Parietal lobe (tissue), 1 donor: ENCODE results near the gene CDH19. TPM values are rescaled to one million over a fixed set of nuclear protein-coding genes. Genes with fewer than 3 reads are reported as not detected.

ENCODE experiments used
- total RNA-seq: library from RNA; depleted of rRNA; stranded (reverse); fragments of >200 nt; gene quantifications from one replicate; pipeline ENCODE4 v1.2.3, GENCODE V29; 2014

CDH19 gene, protein sequence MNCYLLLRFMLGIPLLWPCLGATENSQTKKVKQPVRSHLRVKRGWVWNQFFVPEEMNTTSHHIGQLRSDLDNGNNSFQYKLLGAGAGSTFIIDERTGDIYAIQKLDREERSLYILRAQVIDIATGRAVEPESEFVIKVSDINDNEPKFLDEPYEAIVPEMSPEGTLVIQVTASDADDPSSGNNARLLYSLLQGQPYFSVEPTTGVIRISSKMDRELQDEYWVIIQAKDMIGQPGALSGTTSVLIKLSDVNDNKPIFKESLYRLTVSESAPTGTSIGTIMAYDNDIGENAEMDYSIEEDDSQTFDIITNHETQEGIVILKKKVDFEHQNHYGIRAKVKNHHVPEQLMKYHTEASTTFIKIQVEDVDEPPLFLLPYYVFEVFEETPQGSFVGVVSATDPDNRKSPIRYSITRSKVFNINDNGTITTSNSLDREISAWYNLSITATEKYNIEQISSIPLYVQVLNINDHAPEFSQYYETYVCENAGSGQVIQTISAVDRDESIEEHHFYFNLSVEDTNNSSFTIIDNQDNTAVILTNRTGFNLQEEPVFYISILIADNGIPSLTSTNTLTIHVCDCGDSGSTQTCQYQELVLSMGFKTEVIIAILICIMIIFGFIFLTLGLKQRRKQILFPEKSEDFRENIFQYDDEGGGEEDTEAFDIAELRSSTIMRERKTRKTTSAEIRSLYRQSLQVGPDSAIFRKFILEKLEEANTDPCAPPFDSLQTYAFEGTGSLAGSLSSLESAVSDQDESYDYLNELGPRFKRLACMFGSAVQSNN
- not detected for total RNA-seq

DNA sequence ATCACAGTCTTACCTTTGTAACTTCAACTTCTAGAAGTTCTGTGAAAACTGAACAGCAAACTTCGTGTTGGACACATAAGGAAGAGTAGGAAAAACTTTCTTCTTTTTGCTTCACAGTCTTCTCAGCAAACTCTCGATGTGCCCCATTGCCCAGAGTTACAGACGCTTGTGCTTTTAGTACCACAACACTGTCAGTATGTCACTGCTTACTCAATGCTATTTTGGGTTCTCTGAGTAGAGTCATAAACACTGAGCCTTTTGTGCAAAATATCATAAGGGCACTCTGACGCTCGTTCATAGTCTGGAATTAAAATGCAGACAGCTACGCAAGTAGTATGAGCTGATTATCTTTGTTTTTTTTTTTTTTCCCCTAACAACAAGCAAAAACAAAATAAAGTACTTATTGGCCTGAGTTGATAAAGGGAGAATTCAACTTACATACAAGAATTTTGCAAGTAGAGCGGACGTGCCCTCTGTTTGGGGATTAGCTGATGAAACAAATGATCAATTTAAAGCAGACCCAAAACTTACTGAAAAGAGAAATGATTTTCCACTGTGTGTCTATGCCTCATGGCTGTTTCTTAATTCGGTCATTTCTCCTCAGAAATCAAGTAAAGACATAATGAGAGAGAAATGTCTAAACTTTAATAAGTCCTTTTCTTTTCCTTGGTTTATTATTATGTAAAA, at the start of gene CDH19:
Gene CDH19, minus strand, starts transcription at position 150 of the 687 bp plus-strand sequence. CDS start 31,886 bp downstream, outside the sequence.

